Fibroblast of lung (primary cell): ENCODE measurements around the gene SPHK2.
"Not testable (repeated sequence)": the region's sequence is repeated elsewhere in the genome, so short reads cannot be mapped to it uniquely, and the experiment has no call there.

Source experiments
- CTCF ChIP-seq, 2 donors: IDR thresholded peaks in 1 of 2; conservative IDR thresholded peaks in 1 of 2; 1 replicate in 1 of 2; 2 replicates in 1 of 2; pipeline ENCODE4 v1.5.1; 2011 to 2012; ENCODE audit warnings: low read length in 2 of 2, control low read depth in 1 of 2, inconsistent platforms in 1 of 2, low read depth in 1 of 2, mild to moderate bottlenecking in 1 of 2
- EZH2 ChIP-seq: IDR thresholded peaks from 2 replicates; pipeline ENCODE4 v1.5.1; 2012; ENCODE audit warnings: low read length, control low read depth, mild to moderate bottlenecking; ENCODE audit errors: missing control alignments

GRCh38 chr19:48632286-48632685 is 13.0 kb downstream of the SPHK2 start:
- not testable (repeated sequence) for TF ChIP-seq EZH2; CTCF (conservative IDR thresholded peaks at IDR 0.05 in 1 of 2, IDR thresholded peaks at IDR 0.05 in 1 of 2; ENCODE audit: low read depth in 1 of 2, low read length in 2 of 2)
